ENCODE data around the gene FNTB. TPM values are rescaled to one million over a fixed set of nuclear protein-coding genes. Genes with fewer than 3 reads are reported as not detected.

Gene FNTB
- total RNA-seq, 1 donor from 2014 or later, result 13.3 TPM

DNA sequence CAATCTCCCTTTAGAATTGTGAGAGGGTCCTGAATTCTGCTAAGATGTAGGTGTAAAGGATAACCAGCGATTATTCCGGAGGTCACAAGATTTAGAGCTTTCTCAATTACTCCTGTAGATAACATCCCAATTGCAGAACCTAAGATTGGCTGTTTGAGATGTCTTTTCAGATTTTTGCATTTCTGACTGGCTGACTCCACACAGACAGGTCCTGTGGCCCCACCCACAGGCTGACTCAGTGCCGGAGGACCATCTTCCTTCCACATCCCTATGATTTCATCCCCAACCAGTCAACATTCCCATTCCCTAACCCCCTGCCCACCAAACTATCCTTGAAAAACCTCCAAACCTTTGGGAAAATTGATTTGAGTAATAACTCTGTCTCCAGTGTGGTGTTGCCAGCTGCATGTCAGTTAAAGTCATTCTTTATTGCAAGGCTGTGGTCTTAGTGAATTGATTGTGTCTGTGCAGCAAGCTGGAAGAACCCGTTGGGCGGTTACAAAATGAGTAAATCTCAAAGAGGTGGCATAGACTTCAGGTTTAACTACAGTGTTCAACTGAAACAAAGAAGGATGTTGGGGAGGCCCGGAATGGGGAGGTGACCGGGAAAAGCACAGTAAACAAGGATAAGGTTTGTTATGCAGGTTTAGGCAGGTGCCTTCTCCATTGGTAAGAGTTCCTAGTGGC lies 10.6 kb downstream of the FNTB start:
- H3K4me3 ChIP-seq, result no peak overlapping the region
- peak overlapping the region; percentile 52 for H3K27ac ChIP-seq

DNA sequence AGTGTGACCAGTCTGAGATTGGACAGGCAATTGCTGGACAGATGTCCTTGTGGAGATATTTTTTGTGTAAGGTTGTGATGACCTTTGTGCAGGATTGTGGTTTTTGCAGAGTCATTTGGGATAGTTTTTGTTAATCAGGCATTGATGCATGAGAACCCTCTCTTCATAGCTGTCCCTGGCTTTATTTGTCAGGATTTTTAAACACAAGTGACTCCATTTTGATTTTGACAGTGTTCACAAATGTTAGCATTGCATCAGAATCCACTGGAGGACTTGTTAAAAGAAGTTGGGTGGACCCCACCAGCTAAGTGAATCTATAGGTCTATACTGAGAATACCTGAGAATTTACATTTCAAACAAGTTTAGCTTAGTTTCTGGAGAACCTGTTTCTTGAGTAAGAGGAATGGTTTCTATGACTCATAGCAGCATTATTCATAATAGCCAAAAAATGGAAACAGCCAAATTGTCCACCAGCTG lies 11.8 kb downstream of the FNTB start:
- intact Hi-C loops (cut with DNase I), result no loop called here
- H3K27ac ChIP-seq, result peak overlapping the region; percentile 52
- no peak overlapping the region for H3K4me3 ChIP-seq
- H3K27me3 ChIP-seq, result no peaks in the 10 kb centered on the region
- H3K9me3 ChIP-seq, result no peaks in the 10 kb centered on the region
- TF ChIP-seq POLR2A (IDR thresholded peaks at IDR 0.05) (no peak), POLR2AphosphoS5 (IDR thresholded peaks at IDR 0.05; ENCODE audit: insufficient read depth in 1 of 2, low read depth in 1 of 2) (peak in 1 of 2 donors; percentile 29)
- H3K4me1 ChIP-seq, result peaks cover 13% of the 10 kb centered on the region
- H3K36me3 ChIP-seq, result no peaks in the 10 kb centered on the region
- DNase-seq (ENCODE audit: extremely low spot score in 2 of 2), result no peak

More for the DNA sequence above, 10.6 kb downstream of the FNTB start:
- DNase-seq (ENCODE audit: extremely low spot score in 2 of 2), result no peak
- H3K9me3 ChIP-seq, result no peaks in the 10 kb centered on the region
- TF ChIP-seq POLR2A (IDR thresholded peaks at IDR 0.05), result no peak
- TF ChIP-seq POLR2AphosphoS5 (IDR thresholded peaks at IDR 0.05; ENCODE audit: insufficient read depth in 1 of 2, low read depth in 1 of 2), result peak in 1 of 2 donors; percentile 52
- TF ChIP-seq, protein P1, sequence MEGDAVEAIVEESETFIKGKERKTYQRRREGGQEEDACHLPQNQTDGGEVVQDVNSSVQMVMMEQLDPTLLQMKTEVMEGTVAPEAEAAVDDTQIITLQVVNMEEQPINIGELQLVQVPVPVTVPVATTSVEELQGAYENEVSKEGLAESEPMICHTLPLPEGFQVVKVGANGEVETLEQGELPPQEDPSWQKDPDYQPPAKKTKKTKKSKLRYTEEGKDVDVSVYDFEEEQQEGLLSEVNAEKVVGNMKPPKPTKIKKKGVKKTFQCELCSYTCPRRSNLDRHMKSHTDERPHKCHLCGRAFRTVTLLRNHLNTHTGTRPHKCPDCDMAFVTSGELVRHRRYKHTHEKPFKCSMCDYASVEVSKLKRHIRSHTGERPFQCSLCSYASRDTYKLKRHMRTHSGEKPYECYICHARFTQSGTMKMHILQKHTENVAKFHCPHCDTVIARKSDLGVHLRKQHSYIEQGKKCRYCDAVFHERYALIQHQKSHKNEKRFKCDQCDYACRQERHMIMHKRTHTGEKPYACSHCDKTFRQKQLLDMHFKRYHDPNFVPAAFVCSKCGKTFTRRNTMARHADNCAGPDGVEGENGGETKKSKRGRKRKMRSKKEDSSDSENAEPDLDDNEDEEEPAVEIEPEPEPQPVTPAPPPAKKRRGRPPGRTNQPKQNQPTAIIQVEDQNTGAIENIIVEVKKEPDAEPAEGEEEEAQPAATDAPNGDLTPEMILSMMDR (IDR thresholded peaks at IDR 0.05), result no peak
- peaks cover 13% of the 10 kb centered on the region for H3K4me1 ChIP-seq
- no peaks in the 10 kb centered on the region for H3K27me3 ChIP-seq
- intact Hi-C loops (cut with DNase I), result no loop called here
- H3K36me3 ChIP-seq, result no peaks in the 10 kb centered on the region

DNA sequence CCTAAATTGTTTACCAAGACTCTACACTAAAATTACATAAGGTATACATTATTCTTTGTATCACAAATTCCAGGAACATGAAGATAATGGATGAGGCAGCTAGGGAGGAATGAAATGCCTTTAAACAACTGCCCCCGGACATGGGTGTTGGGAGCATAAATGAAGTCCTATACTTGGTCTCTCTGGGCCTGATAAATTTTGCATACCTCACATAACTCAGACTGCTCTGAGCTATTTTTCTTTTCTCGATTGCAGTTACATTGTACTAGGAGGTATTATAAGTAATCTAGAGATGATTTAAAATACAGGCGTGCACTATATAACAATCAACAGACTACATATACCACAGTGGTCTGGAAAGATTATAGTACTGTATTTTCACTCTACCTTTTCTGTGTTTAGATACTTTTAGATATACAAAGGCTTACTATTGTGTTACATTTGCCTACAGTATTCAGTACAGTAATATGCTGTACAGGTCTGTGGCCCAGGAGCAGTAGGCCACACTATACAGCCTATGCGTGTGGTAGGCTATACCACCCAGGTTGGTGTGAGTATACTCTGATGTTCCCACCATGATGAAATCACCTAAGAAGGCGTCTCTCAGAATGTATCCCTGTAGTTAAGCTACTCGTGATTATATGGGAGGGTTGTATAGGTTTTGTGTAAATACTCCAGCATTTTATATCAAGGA lies 14.3 kb downstream of the FNTB start:
- no peak overlapping the region for H3K27ac ChIP-seq
- DNase-seq (ENCODE audit: extremely low spot score in 2 of 2), result no peak
- no peaks in the 10 kb centered on the region for H3K27me3 ChIP-seq
- no peak for TF ChIP-seq POLR2AphosphoS5 (IDR thresholded peaks at IDR 0.05; ENCODE audit: insufficient read depth in 1 of 2, low read depth in 1 of 2)
- H3K4me3 ChIP-seq, result no peak overlapping the region
- intact Hi-C loops (cut with DNase I), result no loop called here
- H3K9me3 ChIP-seq, result no peaks in the 10 kb centered on the region
- no peaks in the 10 kb centered on the region for H3K36me3 ChIP-seq
- H3K4me1 ChIP-seq, result peaks cover 13% of the 10 kb centered on the region

DNA sequence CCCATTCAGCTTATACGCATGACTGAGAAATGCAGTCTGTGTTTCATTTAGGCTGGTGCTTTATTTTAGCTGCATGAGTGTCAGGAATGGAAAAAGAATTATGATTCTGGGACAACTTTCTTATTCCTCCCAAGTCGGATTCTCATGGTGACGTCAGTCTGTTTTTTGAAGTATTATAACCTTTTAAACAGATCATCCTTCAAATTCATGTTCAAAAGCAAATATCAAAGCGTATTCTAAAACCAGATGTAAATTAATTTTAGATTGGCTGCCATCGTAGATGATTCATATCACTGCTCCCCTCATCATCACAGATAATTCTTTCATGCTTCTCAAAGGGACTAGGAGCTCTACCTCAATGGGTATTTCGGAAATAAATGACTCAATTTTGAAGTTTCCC lies 15.0 kb downstream of the FNTB start:
- no peak overlapping the region for H3K4me3 ChIP-seq
- peaks cover 13% of the 10 kb centered on the region for H3K4me1 ChIP-seq
- no peak overlapping the region for H3K27ac ChIP-seq
- intact Hi-C loops (cut with DNase I), result no loop called here
- no peaks in the 10 kb centered on the region for H3K27me3 ChIP-seq
- no peaks in the 10 kb centered on the region for H3K9me3 ChIP-seq
- H3K36me3 ChIP-seq, result no peaks in the 10 kb centered on the region
- TF ChIP-seq, protein P1 (IDR thresholded peaks at IDR 0.05), result no peak
- TF ChIP-seq POLR2A (IDR thresholded peaks at IDR 0.05) (no peak), POLR2AphosphoS5 (IDR thresholded peaks at IDR 0.05; ENCODE audit: insufficient read depth in 1 of 2, low read depth in 1 of 2) (no peak)
- DNase-seq (ENCODE audit: extremely low spot score in 2 of 2), result no peak

DNA sequence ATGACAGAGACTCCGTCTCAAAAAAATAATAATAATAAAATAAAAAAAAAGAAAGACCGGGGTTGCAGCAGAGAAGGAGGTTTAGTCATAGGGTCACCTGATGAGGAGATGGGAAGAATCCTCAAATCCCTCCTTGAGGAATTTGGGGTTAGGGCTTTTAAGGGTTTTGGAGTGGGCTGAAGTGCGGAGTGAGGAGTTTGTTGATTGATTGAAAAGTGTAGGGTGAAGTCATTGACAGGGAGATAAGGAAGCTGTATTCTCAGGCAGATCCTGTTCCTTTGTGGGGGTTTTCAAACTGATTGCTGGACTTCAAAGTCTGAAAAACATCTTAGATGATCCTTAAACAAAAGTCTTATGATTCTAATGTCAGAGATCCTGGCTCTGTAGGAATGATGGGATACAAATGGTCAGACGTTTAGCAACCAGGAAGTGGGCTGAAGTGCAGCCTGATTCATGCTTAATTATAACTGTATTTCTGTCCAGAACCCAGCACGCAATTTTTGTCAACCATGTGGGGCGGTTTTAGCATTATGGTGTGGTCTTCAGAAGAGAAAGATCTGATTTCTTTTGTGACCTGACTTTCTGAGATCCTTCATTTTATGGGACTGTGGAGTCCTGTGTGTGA lies 16.0 kb downstream of the FNTB start:
- no peaks in the 10 kb centered on the region for H3K9me3 ChIP-seq
- intact Hi-C loops (cut with DNase I), result no loop called here
- H3K27me3 ChIP-seq, result no peaks in the 10 kb centered on the region
- no peak for DNase-seq (ENCODE audit: extremely low spot score in 2 of 2)
- H3K27ac ChIP-seq, result no peak overlapping the region
- H3K4me1 ChIP-seq, result peaks cover 13% of the 10 kb centered on the region
- H3K4me3 ChIP-seq, result no peak overlapping the region
- H3K36me3 ChIP-seq, result no peaks in the 10 kb centered on the region
- TF ChIP-seq POLR2AphosphoS5 (IDR thresholded peaks at IDR 0.05; ENCODE audit: insufficient read depth in 1 of 2, low read depth in 1 of 2) (no peak), POLR2A (IDR thresholded peaks at IDR 0.05) (no peak)
- TF ChIP-seq, protein P1 (IDR thresholded peaks at IDR 0.05), result no peak
